ENCODE measurements around the gene CCDC148.
"Not testable (repeated sequence)": the region's sequence is repeated elsewhere in the genome, so short reads cannot be mapped to it uniquely, and the experiment has no call there.

Gene CCDC148

DNA sequence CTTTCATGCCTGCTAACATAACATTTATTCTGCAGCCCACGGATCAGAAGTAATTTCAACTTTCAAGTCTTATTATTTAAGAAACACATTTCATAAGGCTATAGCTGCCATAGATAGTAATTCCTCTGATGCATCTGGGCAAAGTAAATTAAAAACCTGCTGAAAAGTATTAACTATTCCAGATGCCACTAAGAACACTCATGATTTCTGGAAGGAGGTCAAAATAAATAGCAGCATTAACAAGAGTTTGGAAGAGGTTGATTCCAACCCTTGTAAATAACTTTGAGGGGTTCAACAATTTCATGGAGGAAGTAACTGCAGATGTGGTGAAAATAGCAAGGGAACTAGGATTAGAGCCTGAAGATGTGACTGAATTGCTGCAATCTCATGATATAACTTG lies 77.6 kb downstream of the CCDC148 start:
- no peak overlapping the region for H3K4me3 ChIP-seq (ENCODE audit: low read depth, low read length)

DNA sequence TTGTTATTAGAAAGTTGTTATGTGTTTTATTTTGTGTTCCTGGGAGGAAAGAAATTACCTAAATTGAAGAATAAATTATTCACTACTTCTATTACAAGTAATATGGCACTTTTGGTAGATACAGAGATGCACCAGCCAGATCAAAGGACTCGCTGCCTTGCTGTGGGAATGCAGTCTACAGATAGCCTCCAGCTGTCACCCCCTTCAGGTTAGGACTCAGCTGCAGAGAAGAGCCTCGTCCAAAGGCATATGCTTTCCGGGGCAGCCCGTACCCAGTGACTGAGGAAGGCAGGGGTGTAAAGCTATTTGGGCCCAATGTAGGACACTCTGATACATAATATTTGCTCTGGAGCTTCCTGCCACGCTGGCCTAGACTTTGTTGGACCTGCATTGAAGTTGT lies 90.2 kb downstream of the CCDC148 start:
- no peak overlapping the region for H3K4me3 ChIP-seq (ENCODE audit: low read depth, low read length)

DNA sequence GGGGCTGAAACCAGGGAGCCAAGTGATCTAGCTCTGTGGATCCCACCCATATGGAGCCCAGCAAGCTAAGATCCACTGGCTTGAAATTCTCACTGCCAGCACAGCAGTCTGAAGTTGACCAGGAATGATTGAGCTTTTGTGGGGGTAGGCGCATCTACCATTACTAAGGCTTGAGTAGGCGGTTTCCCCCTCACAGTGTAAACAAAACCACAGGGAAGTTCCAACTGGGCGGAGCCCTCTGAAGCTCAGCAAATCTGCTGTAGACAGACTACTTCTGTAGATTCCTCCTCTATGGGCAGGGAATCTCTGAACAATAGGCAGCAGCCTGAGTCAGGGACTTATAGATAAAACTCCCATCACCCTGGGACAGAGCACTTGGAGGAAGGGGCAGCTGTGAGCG lies 96.7 kb downstream of the CCDC148 start:
- H3K4me3 ChIP-seq (ENCODE audit: low read depth, low read length) = no peak overlapping the region

DNA sequence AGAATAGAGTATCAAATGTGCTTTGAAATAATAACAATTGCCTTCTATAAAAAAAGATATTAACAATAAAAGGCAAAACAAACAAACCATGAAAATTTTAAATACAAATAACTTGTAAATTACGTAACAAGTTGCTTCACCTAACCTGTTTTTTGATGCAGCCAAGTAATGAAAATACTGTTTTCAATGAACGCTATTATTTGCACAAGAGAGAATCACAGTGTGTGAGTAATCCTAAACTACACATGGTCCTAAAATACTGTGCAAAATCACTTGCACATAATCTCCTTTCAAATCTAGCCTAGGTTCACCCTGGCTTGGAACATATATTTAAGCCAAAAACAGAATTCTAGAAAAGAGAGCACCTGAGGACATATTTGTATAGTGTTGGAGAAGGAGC lies 98.9 kb downstream of the CCDC148 start:
- H3K4me3 ChIP-seq (ENCODE audit: low read depth, low read length) = no peak overlapping the region

DNA sequence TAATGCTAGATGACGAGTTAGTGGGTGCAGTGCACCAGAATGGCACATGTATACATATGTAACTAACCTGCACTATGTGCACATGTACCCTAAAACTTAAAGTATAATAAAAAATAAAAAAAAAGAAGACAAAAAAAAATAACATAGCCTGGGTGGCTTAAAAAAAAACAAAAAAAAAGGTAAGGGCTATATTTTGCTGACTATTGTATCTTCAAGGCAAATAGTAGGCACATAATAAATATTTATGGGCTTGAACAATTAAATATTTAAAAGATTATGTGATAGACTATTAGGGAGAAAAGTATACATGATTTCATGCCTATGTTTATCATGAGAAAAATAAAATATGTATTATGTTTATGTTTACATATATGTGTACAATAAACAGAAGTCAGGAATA lies 99.4 kb downstream of the CCDC148 start:
- no peak overlapping the region for H3K4me3 ChIP-seq (ENCODE audit: low read depth, low read length)

DNA sequence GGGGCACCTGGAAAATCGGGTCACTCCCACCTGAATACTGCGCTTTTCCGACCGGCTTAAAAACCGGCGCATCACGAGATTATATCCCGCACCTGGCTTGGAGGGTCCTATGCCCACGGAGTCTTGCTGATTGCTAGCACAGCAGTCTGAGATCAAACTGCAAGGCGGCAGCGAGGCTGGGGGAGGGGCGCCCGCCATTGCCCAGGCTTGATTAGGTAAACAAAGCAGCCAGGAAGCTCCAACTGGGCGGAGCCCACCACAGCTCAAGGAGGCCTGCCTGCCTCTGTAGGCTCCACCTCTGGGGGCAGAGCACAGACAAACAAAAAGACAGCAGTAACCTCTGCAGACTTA lies 105.1 kb downstream of the CCDC148 start:
- H3K4me3 ChIP-seq (ENCODE audit: low read depth, low read length) = not testable (repeated sequence)

DNA sequence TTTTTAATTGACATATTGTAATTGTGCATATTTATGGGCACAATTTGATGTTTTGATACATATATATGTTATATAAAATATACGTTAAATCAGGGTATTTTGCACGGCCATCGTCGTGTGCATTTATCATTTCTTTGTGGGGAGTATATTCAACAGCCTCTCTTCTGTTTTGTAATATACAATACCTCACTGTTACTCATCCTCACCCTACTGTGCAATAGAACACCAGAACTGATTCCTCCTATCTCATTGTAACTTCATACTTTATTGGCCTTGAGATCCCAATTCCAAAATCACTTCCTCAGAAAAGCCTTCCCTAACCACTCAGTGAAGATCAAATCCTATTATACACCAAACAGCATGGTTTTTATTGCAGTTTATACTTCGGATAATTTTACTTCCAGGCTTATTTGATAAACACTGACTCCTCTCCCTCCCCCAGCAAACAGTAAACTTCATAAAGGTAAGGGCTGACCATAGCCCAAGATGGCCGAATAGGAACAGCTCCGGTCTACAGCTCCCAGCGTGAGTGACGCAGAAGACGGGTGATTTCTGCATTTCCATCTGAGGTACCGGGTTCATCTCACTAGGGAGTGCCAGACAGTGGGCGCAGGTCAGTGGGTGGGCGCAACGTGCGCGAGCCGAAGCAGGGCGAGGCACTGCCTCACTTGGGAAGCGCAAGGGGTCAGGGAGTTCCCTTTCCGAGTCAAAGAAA lies 105.6 kb downstream of the CCDC148 start:
- not testable (repeated sequence) for H3K4me3 ChIP-seq (ENCODE audit: low read depth, low read length)

DNA sequence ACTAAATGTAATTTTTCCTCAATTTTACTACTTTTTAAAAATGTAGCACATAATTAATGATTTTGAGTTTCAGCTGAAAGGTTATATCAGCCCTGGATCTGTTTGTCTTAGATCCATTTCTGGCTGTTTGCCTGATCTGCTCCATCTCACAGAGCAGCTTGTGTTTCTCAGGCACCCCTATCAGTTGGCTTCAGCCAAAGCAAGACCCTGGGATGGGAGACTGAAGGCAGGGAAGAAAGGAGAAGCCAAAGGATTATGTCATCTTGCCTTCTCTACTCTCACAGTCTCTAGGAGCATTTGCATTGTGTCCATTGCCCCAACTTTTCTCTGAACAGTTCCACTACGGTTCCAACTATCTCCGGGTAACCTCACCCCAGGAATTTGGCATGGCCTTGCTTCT lies 110.5 kb downstream of the CCDC148 start:
- H3K4me3 ChIP-seq (ENCODE audit: low read depth, low read length) = no peak overlapping the region

DNA sequence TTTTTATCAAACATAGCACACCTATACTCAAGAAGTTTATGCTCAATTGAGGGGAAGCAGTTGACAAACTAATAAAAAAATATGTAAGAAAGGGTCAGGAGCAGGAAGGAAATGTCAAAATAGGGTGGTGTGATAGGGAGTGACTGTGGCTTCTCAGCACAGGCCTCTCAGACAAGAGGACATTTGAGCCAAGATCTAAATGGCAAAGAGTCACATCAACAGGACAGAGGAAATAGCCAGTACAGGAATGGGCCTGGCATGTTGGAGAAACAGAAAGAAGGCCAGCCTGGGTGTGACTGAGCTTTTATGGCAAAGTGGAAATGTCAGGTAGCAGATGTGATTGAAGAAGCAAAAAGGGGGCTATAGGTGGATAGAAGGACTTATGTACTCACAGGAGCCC lies 117.0 kb downstream of the CCDC148 start:
- H3K4me3 ChIP-seq (ENCODE audit: low read depth, low read length) = no peak overlapping the region

DNA sequence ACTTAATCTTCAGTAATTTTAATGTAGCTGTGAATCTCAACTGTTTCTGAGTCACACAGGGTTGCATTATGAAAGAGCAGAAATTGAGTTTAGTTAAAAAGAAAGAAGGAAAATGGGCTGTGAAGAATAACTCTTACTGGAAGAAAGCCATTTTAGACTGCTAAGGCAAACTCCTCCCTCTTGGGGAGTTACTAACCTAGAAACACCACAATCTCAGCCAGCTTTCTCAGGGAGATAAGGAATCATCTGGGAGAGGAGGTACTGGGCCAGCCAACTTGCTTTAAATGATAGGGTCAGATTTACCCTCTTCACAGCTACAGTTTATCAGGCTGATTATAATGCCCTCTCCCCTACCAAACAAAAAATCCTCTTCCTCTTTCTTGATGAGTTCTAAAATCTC lies 119.5 kb downstream of the CCDC148 start:
- H3K4me3 ChIP-seq (ENCODE audit: low read depth, low read length) = no peak overlapping the region

DNA sequence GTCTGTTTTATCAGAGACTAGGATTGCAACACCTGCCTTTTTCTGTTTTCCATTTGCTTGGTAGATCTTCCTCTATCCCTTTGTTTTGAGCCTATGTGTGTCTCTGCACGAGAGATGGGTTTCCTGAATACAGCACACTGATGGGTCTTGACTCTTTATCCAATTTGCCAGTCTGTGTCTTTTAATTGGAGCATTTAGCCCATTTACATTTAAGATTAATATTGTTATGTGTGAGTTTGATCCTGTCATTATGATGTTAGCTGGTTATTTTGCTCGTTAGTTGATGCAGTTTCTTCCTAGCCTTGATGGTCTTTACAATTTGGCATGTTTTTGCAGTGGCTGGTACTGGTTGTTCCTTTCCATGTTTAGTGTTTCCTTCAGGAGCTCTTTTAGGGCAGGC lies 124.8 kb downstream of the CCDC148 start:
- H3K4me3 ChIP-seq (ENCODE audit: low read depth, low read length) = not testable (repeated sequence)

DNA sequence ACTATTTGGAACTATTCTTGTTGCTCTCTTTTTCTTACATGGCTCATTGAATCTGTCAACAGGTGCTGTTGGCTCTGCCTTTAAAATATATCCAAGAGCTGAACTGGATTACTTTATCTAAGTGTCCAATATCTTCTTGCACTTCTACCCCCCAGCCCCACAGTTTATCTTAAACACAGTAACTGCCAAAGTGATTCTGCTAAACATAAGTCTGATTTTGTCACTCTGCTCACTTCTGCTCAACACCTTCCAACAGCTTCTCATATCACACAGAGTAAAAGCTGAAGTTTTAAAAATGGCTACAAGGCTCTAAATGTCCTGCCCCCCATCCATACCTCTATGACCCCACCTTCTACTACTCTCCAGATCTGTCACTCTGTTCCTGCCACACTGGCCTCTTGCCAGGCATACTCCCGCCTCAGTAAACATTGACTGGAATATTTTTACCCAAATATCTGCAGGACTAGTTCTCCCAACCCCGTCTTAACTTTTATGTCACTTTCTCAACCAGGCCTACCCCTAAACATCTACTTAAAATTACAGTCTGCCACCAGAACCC lies 130.7 kb downstream of the CCDC148 start:
- no peak overlapping the region for H3K4me3 ChIP-seq (ENCODE audit: low read depth, low read length)

DNA sequence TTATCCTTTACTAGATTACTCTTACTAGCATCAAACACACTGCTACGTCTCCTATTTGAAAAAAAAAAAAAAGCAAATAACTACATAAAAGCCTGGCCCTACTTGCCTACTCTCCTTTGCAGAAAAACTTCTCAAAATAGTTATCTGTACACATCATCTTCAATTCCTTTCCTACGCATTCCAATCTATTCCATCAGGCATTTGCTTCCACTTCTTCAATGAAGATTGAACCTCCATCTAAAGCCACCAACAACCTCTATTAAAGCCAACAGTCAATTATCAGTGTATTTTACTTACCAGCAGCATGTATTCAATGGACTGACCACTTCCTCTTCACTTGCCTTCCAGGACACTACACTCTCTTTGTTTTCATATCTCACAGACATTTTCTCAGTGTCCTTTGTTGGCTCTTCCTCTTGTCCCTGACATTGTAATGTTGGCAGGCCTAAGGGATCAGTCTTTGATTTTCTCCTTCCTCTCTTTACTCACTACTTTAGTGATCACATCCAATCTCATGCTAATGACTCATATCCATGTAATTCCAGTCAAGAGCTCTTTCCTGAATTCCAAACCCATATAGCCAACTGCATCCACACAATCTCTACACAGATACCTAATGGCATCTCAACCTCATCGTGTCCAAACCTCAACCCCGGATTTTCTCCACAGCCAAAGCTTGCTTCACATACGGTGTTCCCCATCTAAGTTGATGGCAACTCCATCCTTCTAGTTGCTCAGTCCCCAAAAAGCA lies 131.3 kb downstream of the CCDC148 start:
- no peak overlapping the region for H3K4me3 ChIP-seq (ENCODE audit: low read depth, low read length)

DNA sequence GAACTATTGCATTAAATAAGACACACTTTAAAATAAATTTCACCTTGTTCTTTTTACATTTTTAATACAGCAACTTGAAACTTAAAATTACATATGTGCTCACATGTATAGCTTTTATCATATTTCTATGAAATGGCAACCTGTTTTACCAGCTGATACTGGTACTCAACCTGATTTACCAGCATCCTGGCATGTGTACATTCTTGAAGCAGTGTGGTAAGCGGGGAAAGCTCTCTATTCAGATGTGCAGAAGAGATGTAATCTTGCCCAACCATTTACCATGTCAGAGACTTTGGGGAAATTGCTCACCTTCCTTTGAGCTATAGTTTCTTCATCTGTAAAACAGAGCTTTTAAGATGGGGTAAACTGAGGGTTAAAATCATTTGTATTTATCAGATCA lies 133.2 kb downstream of the CCDC148 start:
- H3K4me3 ChIP-seq (ENCODE audit: low read depth, low read length) = no peak overlapping the region

DNA sequence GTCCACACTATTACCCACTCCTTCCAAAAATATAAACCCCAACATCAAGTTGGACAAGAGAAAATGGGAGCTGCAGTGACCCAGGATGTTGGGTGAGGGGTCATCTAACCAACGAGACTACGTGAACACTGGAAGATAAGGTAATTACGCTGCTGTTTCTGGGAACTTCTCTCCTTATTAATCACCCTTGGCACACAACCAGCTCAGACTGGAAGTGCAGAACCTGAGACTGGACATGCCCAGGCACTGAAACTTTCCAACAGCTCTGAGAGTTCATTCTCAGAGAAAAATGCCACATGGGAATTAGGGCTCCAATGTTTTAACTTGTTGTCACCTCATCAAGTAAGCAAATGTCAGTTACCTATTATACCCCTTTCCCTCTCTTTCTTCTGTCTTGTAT lies 135.3 kb downstream of the CCDC148 start:
- H3K4me3 ChIP-seq (ENCODE audit: low read depth, low read length) = no peak overlapping the region

DNA sequence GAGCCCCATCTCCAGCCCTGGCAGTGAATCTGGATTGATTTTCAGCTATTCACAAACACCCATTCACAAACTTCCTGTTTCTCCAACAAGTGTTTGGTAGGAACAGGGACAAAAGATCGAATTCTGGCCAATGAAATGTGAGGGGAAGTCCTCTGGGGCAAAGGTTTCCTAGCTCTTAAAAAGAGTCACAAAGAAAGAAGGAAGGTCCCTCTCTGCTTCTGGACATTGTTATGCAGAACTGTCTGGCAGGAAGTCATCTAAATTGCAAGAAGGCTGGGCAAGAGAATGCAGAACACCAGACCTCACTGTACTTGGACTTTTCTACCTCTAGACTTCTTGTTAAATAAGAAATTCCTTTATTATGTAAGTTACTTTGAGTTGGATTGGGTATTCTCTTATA lies 137.3 kb downstream of the CCDC148 start:
- no peak overlapping the region for H3K4me3 ChIP-seq (ENCODE audit: low read depth, low read length)

DNA sequence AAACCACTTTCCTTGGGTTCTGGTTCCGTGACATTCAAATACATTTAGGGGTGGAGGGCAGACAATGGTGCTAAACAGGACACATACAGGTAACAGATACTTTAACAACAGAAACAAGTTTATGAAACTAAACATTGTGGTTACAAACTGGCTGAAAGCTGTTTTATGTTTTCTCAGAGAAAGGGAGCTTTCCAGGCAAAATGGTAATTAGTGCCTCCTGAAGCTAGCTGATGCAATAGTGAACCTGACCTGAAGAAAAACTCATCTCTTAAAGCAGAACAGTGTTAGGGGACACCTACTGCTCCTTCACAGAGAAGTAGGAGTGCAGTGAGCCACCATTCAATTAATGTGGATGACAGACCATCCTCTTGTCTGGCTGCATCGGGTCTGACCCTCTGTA lies 138.9 kb downstream of the CCDC148 start:
- no peak overlapping the region for H3K4me3 ChIP-seq (ENCODE audit: low read depth, low read length)

DNA sequence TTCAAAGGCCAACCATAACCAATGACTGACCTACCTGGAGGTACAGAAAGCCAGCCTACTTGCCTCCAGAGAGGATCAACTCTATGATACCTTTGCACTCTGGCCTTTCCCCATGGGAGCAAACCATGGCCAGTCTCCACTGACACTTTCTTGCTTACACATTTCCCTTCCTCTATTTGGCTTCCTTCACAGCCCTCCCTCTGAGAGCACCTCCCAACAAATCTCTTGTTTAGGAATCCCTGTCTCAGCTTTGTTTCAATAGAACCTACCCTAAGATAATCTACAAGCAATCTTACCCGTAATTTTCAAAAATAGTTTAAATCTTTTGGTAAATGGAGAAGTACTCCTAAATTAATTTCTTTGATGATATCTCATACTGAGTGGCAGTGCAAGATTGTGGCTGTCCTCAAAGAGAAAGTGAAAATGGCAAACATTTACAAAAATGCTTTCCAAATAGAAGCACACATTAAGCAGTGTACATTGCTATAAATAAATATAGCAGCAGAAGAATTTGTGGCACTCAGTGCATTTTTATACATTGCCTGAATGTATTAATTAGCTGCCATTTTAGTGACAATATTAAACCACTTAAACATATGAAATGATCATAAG lies 140.6 kb downstream of the CCDC148 start:
- no peak overlapping the region for H3K4me3 ChIP-seq (ENCODE audit: low read depth, low read length)

DNA sequence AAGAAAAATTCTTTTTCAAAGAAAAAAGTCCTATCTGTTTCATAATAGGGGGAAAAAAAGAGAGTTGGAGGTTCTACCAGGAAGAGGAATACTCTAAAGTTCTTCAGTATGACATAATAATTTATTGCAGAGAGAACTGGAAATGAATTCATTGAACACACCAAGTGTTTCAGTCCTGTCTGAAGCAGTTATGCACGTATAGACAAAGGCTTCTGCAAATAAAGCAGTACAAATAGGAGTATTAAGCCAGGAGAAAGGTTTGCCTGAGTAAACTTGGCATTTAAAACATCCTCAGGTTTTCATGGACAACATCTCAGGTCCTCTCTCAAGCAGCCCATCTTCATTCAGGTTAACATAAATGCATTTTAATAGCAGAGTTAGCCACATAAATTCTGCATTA lies 141.6 kb downstream of the CCDC148 start:
- no peak overlapping the region for H3K4me3 ChIP-seq (ENCODE audit: low read depth, low read length)

DNA sequence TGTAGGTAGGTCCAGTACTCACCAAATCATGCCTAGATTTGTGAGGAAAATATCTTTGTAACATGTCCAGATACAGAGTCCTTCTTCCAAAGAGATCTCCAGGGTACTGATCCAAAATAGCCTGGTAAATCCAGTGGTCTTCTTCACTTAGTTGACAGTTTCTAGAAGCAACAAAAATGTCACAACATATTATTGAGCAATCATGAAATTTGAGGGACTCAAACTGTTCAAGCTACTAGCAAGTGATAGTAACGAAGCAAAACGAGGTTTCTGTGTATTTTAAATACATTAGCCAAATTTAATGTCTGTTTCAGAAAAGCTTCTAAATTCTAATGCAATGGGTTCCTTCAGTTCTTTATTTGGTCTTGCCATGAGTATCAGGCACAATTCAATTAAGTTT lies 142.8 kb downstream of the CCDC148 start:
- no peak overlapping the region for H3K4me3 ChIP-seq (ENCODE audit: low read depth, low read length)

DNA sequence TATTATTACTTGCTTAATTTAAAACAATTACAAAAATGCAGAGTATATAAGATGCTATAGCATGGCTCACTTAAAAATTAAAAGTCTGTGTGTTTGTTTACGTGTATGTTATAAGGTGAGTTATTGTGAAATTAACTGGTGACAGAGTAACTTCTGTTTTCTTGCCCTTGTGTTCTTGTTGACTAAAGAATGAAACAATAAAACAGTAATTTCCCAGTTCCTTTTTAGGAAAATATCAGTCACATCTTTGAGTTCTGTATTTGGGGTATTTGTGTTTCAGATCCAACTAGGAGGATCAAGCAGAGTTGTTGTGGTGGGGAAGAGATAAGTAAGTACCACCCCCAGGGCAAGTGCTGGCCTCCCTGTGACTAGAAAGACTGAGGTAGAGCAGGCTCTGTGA lies 143.6 kb downstream of the CCDC148 start:
- H3K4me3 ChIP-seq (ENCODE audit: low read depth, low read length) = no peak overlapping the region

DNA sequence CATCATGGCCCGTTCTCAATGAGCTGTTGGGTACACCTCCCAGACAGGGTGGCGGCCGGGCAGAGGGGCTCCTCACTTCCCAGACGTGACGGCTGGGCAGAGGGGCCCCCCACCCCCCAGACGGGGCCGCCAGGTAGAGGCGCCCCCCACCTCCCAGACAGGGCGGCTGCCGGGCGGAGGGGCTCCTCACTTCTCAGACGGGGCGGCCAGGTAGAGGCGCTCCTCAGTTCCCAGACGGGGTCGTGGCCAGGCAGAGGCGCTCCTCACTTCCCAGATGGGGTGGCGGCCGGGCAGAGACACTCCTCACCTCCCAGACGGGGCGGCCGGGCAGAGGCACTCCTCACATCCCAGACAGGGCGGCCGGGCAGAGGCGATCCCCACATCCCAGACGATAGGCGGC lies 146.1 kb downstream of the CCDC148 start:
- not testable (repeated sequence) for H3K4me3 ChIP-seq (ENCODE audit: low read depth, low read length)

Measured in iPS-11a (cell line).